ENCODE data around the gene PABPC1L.

- TF ChIP-seq FOXP1 (CRISPR knock-in tag; IDR thresholded peaks at IDR 0.05; ENCODE audit: borderline replicate concordance) (no peak), HMGXB4 (CRISPR knock-in tag; IDR thresholded peaks at IDR 0.05) (no peak)
Measured at GRCh38 chr20:44897133-44897532, 12.7 kb upstream of the PABPC1L start.

Measured in WTC11 (cell line).